LNCaP clone FGC (cell line): Measurements from ENCODE around the gene WDR45B.

Experiments
- DNase-seq: peaks from one replicate; pipeline ENCODE4 v3.0.0-alpha.2; 2011; ENCODE audit warnings: low read depth
- H3K4me3 ChIP-seq: 2 replicates; pipeline ENCODE4 v1.5.1; 2011; ENCODE audit warnings: mild to moderate bottlenecking, low read depth, low read length, control low read depth
- TF ChIP-seq, protein P1 (sequence below): IDR thresholded peaks from 2 replicates; pipeline ENCODE4 v1.5.1; 2012; ENCODE audit warnings: mild to moderate bottlenecking; ENCODE audit not compliant: control insufficient read depth, insufficient read depth; ENCODE audit errors: extremely low read depth

WDR45B gene

DNA sequence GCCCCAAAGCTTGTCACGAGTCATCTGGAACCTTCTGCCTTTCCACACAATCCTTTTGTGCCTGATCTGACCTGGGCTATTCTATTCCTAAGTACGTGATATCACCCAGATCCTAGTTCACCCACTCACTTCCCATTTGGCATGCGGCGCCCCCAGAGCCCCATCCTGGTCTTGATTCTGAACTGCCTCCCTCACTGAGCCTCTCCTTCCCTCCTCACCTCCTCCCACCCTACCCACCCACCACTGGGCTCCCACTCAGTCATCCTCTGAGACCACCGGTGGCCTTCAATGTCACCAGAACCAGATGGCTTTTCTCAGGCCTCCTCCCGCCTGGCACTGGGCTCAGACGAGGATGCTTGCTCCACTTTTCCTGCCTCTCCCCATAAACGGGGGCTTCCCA lies 18.5 kb downstream of the WDR45B start:
- H3K4me3 ChIP-seq = no peak overlapping the region
- DNase-seq = no peak
- TF ChIP-seq, protein P1, sequence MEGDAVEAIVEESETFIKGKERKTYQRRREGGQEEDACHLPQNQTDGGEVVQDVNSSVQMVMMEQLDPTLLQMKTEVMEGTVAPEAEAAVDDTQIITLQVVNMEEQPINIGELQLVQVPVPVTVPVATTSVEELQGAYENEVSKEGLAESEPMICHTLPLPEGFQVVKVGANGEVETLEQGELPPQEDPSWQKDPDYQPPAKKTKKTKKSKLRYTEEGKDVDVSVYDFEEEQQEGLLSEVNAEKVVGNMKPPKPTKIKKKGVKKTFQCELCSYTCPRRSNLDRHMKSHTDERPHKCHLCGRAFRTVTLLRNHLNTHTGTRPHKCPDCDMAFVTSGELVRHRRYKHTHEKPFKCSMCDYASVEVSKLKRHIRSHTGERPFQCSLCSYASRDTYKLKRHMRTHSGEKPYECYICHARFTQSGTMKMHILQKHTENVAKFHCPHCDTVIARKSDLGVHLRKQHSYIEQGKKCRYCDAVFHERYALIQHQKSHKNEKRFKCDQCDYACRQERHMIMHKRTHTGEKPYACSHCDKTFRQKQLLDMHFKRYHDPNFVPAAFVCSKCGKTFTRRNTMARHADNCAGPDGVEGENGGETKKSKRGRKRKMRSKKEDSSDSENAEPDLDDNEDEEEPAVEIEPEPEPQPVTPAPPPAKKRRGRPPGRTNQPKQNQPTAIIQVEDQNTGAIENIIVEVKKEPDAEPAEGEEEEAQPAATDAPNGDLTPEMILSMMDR = no peak

DNA sequence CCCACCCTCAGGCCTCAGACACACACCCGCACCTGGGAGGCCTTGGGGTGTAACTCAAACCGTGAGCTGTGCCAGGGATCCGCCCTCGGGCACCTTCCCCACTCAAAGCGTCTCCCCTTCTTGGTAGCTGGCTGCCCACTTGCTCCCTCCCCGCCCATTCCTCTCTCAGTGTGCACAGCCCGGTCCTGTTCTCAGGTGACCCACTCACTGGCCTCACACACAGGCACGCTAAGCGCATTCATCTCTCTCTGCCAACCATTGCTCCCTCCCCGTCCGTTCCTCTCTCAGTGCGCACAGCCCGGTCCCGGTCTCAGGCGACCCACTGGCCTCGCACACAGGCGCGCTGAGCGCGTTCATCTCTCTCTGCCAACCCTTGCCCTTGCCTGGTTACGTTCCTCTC lies 20.8 kb downstream of the WDR45B start:
- TF ChIP-seq, protein P1 = no peak
- no peak overlapping the region for H3K4me3 ChIP-seq
- no peak for DNase-seq

DNA sequence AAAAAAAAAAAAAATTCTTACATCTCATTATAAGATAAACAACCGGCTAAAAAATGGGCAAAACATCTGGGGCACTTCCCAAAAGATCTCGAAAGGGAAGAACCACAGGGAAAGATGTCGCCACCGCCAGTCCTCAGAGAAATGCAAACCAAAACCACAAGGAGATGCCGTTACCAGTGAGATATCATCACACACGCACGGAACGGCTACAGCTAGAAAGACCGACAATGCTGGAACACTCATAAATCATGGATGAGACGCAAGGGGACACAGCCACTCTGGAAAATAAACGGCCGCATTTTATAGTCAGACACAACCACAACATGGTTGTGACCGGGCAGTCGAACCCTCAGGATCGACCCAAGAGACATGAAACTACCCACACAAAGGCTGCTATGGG lies 24.5 kb downstream of the WDR45B start:
- DNase-seq = no peak
- TF ChIP-seq, protein P1 = no peak
- H3K4me3 ChIP-seq = no peak overlapping the region

DNA sequence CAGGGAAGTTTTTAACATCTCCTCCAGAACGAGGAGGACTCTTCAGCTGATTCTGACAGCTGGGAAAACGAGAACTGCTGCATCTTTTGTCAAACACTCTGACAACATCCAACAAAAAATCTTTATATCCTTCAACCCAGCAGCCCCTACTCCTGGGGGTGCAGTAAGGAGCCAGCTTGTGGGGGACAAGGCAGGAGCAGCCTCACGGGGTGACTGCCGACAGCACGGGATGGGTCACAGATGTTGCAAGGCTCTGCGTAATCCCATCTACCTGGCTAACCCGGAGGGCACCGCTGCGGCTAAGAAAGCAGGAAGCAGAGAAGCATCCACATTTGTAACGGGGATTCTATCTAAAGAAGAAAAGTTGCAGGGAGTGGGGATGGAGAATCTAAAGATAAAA lies 28.6 kb downstream of the WDR45B start:
- DNase-seq = no peak
- TF ChIP-seq, protein P1 = no peak

DNA sequence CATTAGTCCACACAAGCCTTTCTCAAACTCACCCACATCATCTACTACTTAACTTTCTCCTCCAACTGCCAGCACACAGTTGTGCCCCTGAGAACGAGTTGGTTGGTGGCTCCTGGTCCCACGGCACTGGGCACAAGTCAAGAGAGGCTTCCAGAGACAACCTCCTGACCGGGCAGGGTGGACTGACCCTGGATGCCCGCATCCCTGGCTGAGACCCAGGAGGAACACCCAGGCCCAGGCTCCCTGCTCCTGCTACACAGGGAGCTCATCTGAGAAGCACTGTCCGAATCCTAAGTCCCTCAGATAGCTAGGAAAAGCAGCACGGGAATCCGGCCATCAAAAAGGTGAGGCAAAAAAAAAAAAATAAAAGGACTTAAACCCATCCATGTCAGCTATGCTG lies 29.0 kb downstream of the WDR45B start:
- no peak for DNase-seq
- no peak overlapping the region for H3K4me3 ChIP-seq
- TF ChIP-seq, protein P1 = no peak

More for the DNA sequence above, 28.6 kb downstream of the WDR45B start:
- H3K4me3 ChIP-seq = no peak overlapping the region

DNA sequence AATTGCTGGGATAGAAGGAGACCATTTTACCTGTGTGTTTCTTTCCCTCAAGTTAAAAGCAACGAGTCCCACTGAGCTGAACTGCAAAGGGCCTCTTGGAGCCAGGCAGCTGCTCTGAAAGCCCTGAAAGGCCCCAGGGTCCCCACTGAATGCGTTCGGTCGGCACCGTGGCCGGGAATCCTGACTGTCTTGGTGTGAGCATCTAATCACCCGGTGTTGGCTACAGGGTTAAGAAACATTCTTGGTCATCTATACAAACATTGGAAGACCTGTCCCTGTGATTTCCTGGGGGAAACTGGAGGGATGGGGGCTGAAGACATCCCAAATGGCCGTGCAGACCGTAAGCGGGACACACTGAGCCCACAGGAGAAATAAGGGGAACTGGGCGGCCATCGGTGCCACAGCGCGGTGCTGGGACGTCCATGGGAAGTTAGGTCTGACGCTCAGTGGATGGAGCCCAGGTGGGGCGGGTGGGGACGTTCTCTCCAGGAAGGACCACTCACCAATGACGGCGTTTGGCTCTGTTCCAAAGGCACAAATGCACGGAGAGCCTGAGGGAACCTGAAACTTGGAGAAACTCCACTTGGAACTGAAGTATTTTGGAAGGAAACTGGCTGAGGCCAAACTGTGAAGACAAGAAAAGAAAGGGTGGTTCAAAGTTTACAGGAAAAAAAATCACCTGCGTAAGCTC lies 32.1 kb downstream of the WDR45B start:
- no peak overlapping the region for H3K4me3 ChIP-seq
- no peak for DNase-seq
- TF ChIP-seq, protein P1 = no peak
